ENCODE data around the gene ATXN2. TPM values are rescaled to one million over a fixed set of nuclear protein-coding genes. Genes with fewer than 3 reads are reported as not detected.
"Not testable (repeated sequence)": the region's sequence is repeated elsewhere in the genome, so short reads cannot be mapped to it uniquely, and the experiment has no call there.

Gene ATXN2
- total and polyA plus RNA-seq, 2 experiments from 2014 or later: 19.2 to 56.4 TPM

GRCh38 chr12:111503116-111503515, 96.0 kb downstream of the ATXN2 start:
- Histone ChIP-seq H3K79me2 (ENCODE audit: insufficient read depth) (peaks cover 44% of the 10 kb centered on the region), H3K36me3 (ENCODE audit: low read depth) (peaks cover 58% of the 10 kb centered on the region), H3K27me3 (replicated peaks; ENCODE audit: insufficient read depth) (no peaks in the 10 kb centered on the region), H3K4me3 (no peak overlapping the region), H3K9me3 (ENCODE audit: low read depth) (no peaks in the 10 kb centered on the region), H3K9me2 (ENCODE audit: insufficient read depth) (no peaks in the 10 kb centered on the region), H4K20me1 (ENCODE audit: insufficient read depth) (no peaks in the 10 kb centered on the region), H3K27ac (no peak overlapping the region), H3K4me1 (ENCODE audit: insufficient read depth) (no peaks in the 10 kb centered on the region), H3K4me2 (ENCODE audit: unreplicated experiment) (no peak overlapping the region), H3K9ac (no peak overlapping the region), H2AFZ (no peak overlapping the region), H3F3A (ENCODE audit: insufficient read depth) (peaks cover 27% of the 10 kb centered on the region)
- in situ Hi-C loops (cut with MboI): no loop called here
- TF ChIP-seq EZH2 (IDR thresholded peaks at IDR 0.05; ENCODE audit: insufficient read depth, poor library complexity, severe bottlenecking) (no peak), EZH2phosphoT487 (IDR thresholded peaks at IDR 0.05; ENCODE audit: insufficient read depth, low read depth) (no peak)
- WGBS, 2 experiments (ENCODE audit: low coverage in 1 of 2, low lambda C conversion rate in 2 of 2, missing lambda C conversion rate in 2 of 2): 100% methylated on average over 1 of the region's 1 CpG
- DNase-seq: no peak

- Histone ChIP-seq H3K27ac (no peak overlapping the region), H3K27me3 (replicated peaks; ENCODE audit: insufficient read depth) (no peaks in the 10 kb centered on the region), H4K20me1 (ENCODE audit: insufficient read depth) (no peaks in the 10 kb centered on the region), H3F3A (ENCODE audit: insufficient read depth) (peaks cover 17% of the 10 kb centered on the region), H3K9me2 (ENCODE audit: insufficient read depth) (no peaks in the 10 kb centered on the region), H3K36me3 (ENCODE audit: low read depth) (peaks cover 74% of the 10 kb centered on the region), H3K9me3 (ENCODE audit: low read depth) (no peaks in the 10 kb centered on the region), H3K4me2 (ENCODE audit: unreplicated experiment) (no peak overlapping the region), H3K9ac (no peak overlapping the region), H3K4me3 (no peak overlapping the region), H3K4me1 (ENCODE audit: insufficient read depth) (peaks cover 9% of the 10 kb centered on the region), H3K79me2 (ENCODE audit: insufficient read depth) (peaks cover 93% of the 10 kb centered on the region), H2AFZ (no peak overlapping the region)
- 97 to 99% methylated on average over 4 of the region's 4 CpGs for WGBS, 2 experiments (ENCODE audit: low coverage in 1 of 2, low lambda C conversion rate in 2 of 2, missing lambda C conversion rate in 2 of 2)
- TF ChIP-seq EZH2phosphoT487 (IDR thresholded peaks at IDR 0.05; ENCODE audit: insufficient read depth, low read depth) (no peak), EZH2 (IDR thresholded peaks at IDR 0.05; ENCODE audit: insufficient read depth, poor library complexity, severe bottlenecking) (no peak)
- no peak for DNase-seq
- in situ Hi-C loops (cut with MboI): no loop called here
Observed at GRCh38 chr12:111494676-111495075, 104.4 kb downstream of the ATXN2 start.

- Histone ChIP-seq H3K4me2 (ENCODE audit: unreplicated experiment) (peak overlapping the region; percentile 8), H3K79me2 (ENCODE audit: insufficient read depth) (peaks cover 86% of the 10 kb centered on the region), H3K27ac (peak overlapping the region; percentile 24), H3K36me3 (ENCODE audit: low read depth) (peaks cover 70% of the 10 kb centered on the region)
- H3K9me2 ChIP-seq (ENCODE audit: insufficient read depth); in situ Hi-C loops (cut with MboI); H3K4me3 ChIP-seq; H3K27me3 ChIP-seq (replicated peaks; ENCODE audit: insufficient read depth); H3K4me1 ChIP-seq (ENCODE audit: insufficient read depth); H3F3A ChIP-seq (ENCODE audit: insufficient read depth); H2AFZ ChIP-seq; H3K9ac ChIP-seq; H4K20me1 ChIP-seq (ENCODE audit: insufficient read depth); H3K9me3 ChIP-seq (ENCODE audit: low read depth): not testable (repeated sequence)
- 60 to 72% methylated on average over 7 of the region's 7 CpGs for WGBS, 2 experiments (ENCODE audit: low coverage in 1 of 2, low lambda C conversion rate in 2 of 2, missing lambda C conversion rate in 2 of 2)
- peak; percentile 77 for DNase-seq
Observed at GRCh38 chr12:111492979-111493378, 106.1 kb downstream of the ATXN2 start.

GRCh38 chr12:111488798-111489197, 110.3 kb downstream of the ATXN2 start:
- peaks cover 72% of the 10 kb centered on the region for H3K36me3 ChIP-seq (ENCODE audit: low read depth)
- H3F3A ChIP-seq (ENCODE audit: insufficient read depth): peaks cover 9% of the 10 kb centered on the region
- H3K9me3 ChIP-seq (ENCODE audit: low read depth): no peaks in the 10 kb centered on the region
- TF ChIP-seq EZH2phosphoT487 (IDR thresholded peaks at IDR 0.05; ENCODE audit: insufficient read depth, low read depth) (no peak), EZH2 (IDR thresholded peaks at IDR 0.05; ENCODE audit: insufficient read depth, poor library complexity, severe bottlenecking) (no peak)
- no peaks in the 10 kb centered on the region for H3K9me2 ChIP-seq (ENCODE audit: insufficient read depth)
- in situ Hi-C loops (cut with MboI): no loop called here
- H3K4me3 ChIP-seq: no peak overlapping the region
- H3K4me2 ChIP-seq (ENCODE audit: unreplicated experiment): no peak overlapping the region
- no peak overlapping the region for H2AFZ ChIP-seq
- H3K4me1 ChIP-seq (ENCODE audit: insufficient read depth): peaks cover 9% of the 10 kb centered on the region
- no peak for DNase-seq
- H3K27me3 ChIP-seq (replicated peaks; ENCODE audit: insufficient read depth): no peaks in the 10 kb centered on the region
- H4K20me1 ChIP-seq (ENCODE audit: insufficient read depth): no peaks in the 10 kb centered on the region
- H3K27ac ChIP-seq: no peak overlapping the region
- 96 to 98% methylated on average over 2 of the region's 2 CpGs for WGBS, 2 experiments (ENCODE audit: low coverage in 1 of 2, low lambda C conversion rate in 2 of 2, missing lambda C conversion rate in 2 of 2)
- no peak overlapping the region for H3K9ac ChIP-seq
- H3K79me2 ChIP-seq (ENCODE audit: insufficient read depth): peaks cover 76% of the 10 kb centered on the region

- no peak overlapping the region for H3K9ac ChIP-seq
- H3K4me2 ChIP-seq (ENCODE audit: unreplicated experiment): no peak overlapping the region
- peaks cover 8% of the 10 kb centered on the region for H3K4me1 ChIP-seq (ENCODE audit: insufficient read depth)
- H3K79me2 ChIP-seq (ENCODE audit: insufficient read depth): peaks cover 77% of the 10 kb centered on the region
- H2AFZ ChIP-seq: no peak overlapping the region
- no peaks in the 10 kb centered on the region for H3K9me2 ChIP-seq (ENCODE audit: insufficient read depth)
- H3K4me3 ChIP-seq: no peak overlapping the region
- no peaks in the 10 kb centered on the region for H3K9me3 ChIP-seq (ENCODE audit: low read depth)
- H3K27me3 ChIP-seq (replicated peaks; ENCODE audit: insufficient read depth): no peaks in the 10 kb centered on the region
- H3K27ac ChIP-seq: no peak overlapping the region
- peaks cover 72% of the 10 kb centered on the region for H3K36me3 ChIP-seq (ENCODE audit: low read depth)
- no peaks in the 10 kb centered on the region for H4K20me1 ChIP-seq (ENCODE audit: insufficient read depth)
- no peak for DNase-seq
- 84 to 85% methylated on average over 4 of the region's 4 CpGs for WGBS, 2 experiments (ENCODE audit: low coverage in 1 of 2, low lambda C conversion rate in 2 of 2, missing lambda C conversion rate in 2 of 2)
- H3F3A ChIP-seq (ENCODE audit: insufficient read depth): peaks cover 15% of the 10 kb centered on the region
- in situ Hi-C loops (cut with MboI): no loop called here
- TF ChIP-seq EZH2 (IDR thresholded peaks at IDR 0.05; ENCODE audit: insufficient read depth, poor library complexity, severe bottlenecking) (no peak), EZH2phosphoT487 (IDR thresholded peaks at IDR 0.05; ENCODE audit: insufficient read depth, low read depth) (no peak)
Observed at GRCh38 chr12:111488271-111488670, 110.8 kb downstream of the ATXN2 start.
